ENCODE data around the gene EHMT1. TPM values are rescaled to one million over a fixed set of nuclear protein-coding genes. Genes with fewer than 3 reads are reported as not detected.
"Not testable (repeated sequence)": the region's sequence is repeated elsewhere in the genome, so short reads cannot be mapped to it uniquely, and the experiment has no call there.

EHMT1 gene
- total RNA-seq, 2 donors from 2014 or later = 24.1 to 34.6 TPM

DNA sequence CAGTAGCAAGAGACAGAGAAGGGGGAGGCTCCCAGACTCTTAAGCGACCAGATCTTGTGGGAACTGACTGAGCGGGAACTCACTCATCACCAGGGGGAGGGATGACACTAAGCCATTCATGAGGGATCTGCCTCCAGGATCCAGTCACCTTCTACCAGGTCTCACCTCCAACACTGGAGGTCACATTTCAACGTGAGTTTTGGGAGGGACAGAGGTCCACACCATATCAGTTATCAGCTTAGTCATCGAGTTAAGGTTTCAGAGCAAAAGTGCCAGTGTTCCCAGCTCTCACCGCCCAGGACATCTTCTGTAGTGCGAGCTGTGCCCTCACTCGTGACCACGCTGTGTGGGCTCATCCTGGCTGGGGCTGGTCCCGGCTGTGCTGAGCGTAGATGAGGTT lies 160.1 kb downstream of the EHMT1 start:
- Histone ChIP-seq H3K27ac (no peak overlapping the region), H3K4me3 (no peak overlapping the region), H3K36me3 (peaks cover 82% of the 10 kb centered on the region), H3K27me3 (no peaks in the 10 kb centered on the region), H3K9me3 (no peaks in the 10 kb centered on the region), H3K4me1 (no peaks in the 10 kb centered on the region)
- no peak for DNase-seq (ENCODE audit: low spot score)
- TF ChIP-seq, protein P1, sequence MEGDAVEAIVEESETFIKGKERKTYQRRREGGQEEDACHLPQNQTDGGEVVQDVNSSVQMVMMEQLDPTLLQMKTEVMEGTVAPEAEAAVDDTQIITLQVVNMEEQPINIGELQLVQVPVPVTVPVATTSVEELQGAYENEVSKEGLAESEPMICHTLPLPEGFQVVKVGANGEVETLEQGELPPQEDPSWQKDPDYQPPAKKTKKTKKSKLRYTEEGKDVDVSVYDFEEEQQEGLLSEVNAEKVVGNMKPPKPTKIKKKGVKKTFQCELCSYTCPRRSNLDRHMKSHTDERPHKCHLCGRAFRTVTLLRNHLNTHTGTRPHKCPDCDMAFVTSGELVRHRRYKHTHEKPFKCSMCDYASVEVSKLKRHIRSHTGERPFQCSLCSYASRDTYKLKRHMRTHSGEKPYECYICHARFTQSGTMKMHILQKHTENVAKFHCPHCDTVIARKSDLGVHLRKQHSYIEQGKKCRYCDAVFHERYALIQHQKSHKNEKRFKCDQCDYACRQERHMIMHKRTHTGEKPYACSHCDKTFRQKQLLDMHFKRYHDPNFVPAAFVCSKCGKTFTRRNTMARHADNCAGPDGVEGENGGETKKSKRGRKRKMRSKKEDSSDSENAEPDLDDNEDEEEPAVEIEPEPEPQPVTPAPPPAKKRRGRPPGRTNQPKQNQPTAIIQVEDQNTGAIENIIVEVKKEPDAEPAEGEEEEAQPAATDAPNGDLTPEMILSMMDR (IDR thresholded peaks at IDR 0.05) = no peak

DNA sequence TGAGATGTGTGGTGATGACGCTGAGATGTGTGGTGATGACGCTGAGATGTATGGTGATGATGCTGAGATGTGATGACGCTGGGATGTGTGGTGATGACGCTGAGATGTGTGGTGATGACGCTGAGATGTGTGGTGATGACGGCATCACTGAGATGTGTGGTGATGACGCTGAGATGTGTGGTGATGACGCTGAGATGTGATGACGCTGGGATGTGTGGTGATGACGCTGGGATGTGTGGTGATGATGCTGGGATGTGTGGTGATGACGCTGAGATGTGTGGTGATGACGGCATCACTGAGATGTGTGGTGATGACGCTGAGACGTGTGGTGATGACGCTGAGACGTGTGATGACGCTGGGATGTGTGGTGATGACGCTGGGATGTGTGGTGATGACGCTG lies 161.2 kb downstream of the EHMT1 start:
- not testable (repeated sequence) for H3K4me3 ChIP-seq; DNase-seq (ENCODE audit: low spot score); H3K9me3 ChIP-seq; H3K4me1 ChIP-seq; H3K27me3 ChIP-seq; H3K27ac ChIP-seq
- H3K36me3 ChIP-seq = peaks cover 86% of the 10 kb centered on the region

DNA sequence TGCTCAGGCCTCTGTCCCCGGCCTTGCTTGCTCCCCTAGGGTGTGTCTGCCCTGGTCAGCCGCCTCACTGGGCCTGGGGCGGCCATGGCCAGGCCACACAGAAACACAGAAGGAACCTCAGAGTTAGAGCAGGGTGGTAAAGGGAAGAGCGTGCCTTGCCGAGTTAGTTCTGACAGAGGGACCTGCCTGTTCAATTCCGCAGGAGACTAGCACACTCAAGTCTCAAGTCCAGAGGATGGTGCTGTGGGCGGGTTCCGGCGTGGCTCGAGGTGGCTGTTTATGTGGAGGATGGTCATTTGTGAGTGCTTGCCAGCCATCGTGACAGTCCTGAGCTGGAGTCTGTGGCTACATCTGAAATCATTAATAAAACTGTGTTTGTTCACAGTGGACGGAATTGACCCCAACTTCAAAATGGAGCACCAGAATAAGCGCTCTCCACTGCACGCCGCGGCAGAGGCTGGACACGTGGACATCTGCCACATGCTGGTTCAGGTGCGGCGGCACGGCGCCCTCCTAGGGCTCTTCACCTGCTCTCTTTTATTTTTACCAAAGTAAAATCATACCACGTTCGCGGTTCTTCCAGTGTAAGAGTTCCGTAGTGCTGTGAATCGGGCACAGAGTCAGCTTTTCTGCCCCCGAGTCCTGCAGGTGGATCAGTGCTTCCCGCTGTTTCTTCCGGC lies 163.2 kb downstream of the EHMT1 start:
- no peaks in the 10 kb centered on the region for H3K4me1 ChIP-seq
- TF ChIP-seq, protein P1 (IDR thresholded peaks at IDR 0.05) = no peak
- H3K9me3 ChIP-seq = no peaks in the 10 kb centered on the region
- no peak overlapping the region for H3K27ac ChIP-seq
- H3K36me3 ChIP-seq = peaks cover 71% of the 10 kb centered on the region
- H3K27me3 ChIP-seq = no peaks in the 10 kb centered on the region
- DNase-seq (ENCODE audit: low spot score) = no peak
- no peak overlapping the region for H3K4me3 ChIP-seq

DNA sequence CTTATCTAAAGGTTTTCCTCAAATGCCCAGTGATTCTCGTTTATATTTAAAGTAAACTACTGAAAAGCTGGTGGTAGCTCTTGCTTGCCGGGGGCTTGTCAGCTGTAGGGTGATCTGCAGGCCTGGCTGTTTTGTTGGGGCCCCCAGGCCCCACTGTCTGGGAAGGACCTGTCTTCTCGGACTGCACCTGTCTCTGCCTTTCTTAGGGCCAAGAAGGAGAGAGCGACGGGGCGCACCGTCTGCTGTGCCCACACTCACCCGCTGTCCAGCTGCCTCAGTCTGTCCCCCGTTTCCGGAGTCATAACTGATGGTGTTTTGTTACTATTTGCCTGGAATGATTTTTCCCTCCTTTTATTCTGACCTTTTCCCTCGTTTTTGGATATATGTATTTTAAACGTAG lies 164.7 kb downstream of the EHMT1 start:
- TF ChIP-seq, protein P1 (IDR thresholded peaks at IDR 0.05) = no peak
- Histone ChIP-seq H3K4me1 (no peaks in the 10 kb centered on the region), H3K27me3 (no peaks in the 10 kb centered on the region), H3K9me3 (no peaks in the 10 kb centered on the region), H3K36me3 (peaks cover 57% of the 10 kb centered on the region), H3K27ac (no peak overlapping the region), H3K4me3 (no peak overlapping the region)
- DNase-seq (ENCODE audit: low spot score) = no peak

DNA sequence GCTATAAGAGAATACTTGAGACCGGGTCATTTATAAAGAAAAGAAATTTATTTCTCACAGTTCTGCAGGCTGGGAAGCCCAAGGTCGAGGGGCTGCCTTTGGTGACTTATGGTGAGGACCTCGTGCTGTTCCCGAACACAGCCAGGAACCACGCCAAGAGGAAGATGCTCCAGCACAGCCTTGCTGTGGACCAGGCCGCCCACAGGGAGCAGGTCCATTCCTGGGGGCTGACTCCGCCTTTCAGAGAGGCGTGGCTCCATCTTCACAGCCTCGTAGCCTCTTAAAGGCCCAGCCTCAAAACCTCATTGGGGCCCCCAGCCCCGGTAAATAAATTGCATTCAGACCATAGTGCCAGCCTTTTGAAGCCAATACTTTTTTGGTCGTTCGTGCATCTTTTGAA lies 165.2 kb downstream of the EHMT1 start:
- Histone ChIP-seq H3K4me1 (no peaks in the 10 kb centered on the region), H3K9me3 (no peaks in the 10 kb centered on the region), H3K4me3 (no peak overlapping the region), H3K36me3 (peaks cover 52% of the 10 kb centered on the region), H3K27ac (no peak overlapping the region), H3K27me3 (no peaks in the 10 kb centered on the region)
- no peak for DNase-seq (ENCODE audit: low spot score)
- TF ChIP-seq, protein P1 (IDR thresholded peaks at IDR 0.05) = no peak

DNA sequence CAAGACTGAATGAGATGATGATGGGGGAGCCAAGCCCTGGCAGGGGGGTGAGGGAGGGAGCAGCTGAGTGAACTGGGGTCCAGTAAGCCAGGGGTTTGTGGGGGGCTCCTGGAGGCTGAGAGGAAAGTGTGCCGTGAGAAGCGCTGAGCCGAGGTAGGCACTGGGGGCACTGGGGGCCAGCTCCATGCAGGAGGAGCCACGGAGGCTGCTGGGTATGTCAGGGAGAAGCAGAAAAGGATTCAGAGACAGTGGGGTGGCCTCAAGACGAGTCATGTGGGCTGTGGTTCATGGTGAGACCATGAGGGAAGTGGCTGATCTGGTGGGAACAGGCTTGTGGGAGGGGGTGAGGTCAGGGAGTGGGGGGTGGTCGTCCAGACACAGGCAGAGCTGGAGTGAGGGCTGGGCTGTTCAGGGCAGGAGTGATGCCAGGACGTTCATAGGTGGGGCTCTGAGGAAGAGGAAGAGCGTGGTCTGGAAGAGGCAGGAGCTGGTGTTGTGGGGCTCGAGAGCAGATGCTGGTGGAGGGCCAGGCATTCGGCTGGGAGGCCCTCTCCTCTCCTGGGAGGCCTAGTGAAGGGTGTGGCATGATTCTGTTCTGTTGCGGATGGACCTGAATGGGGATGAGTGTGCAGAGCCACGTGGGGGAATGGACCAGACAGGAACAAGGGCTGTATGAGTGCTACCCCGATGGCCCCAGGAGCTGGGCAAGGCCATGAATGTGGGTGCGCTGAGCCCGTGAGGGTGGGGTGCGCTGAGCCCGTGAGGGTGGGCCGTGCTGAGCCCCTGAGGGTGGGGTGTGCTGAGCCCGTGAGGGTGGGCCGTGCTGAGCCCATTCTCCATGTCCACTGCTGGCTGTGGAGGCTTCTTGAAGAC lies 166.1 kb downstream of the EHMT1 start:
- Histone ChIP-seq H3K4me3 (no peak overlapping the region), H3K4me1 (no peaks in the 10 kb centered on the region), H3K36me3 (peaks cover 43% of the 10 kb centered on the region), H3K27me3 (no peaks in the 10 kb centered on the region), H3K27ac (no peak overlapping the region), H3K9me3 (no peaks in the 10 kb centered on the region)
- TF ChIP-seq, protein P1 (IDR thresholded peaks at IDR 0.05) = no peak
- DNase-seq (ENCODE audit: low spot score) = no peak

Data from right atrium auricular region (tissue), 2 donors.